HEK293 (cell line): ENCODE measurements around the gene THAP11.

Source experiments
- CTCF ChIP-seq: fragments of 450-650 bp; formaldehyde crosslinking; IDR thresholded peaks from 2 replicates; pipeline ENCODE4 v1.5.1; 2016; ENCODE audit warnings: missing biosample characterization, missing genetic modification characterization
- HIC1 ChIP-seq: fragments of 450-650 bp; formaldehyde crosslinking; IDR thresholded peaks from 2 replicates; pipeline ENCODE4 v1.5.1; 2016; ENCODE audit warnings: missing biosample characterization, missing genetic modification characterization
- HOXA7 ChIP-seq: sonication (generic); formaldehyde crosslinking; IDR thresholded peaks from 2 replicates; pipeline ENCODE4 v1.8.1; 2022; ENCODE audit warnings: missing genetic modification reagents, borderline replicate concordance
- KLF10 ChIP-seq: fragments of 450-650 bp; IDR thresholded peaks from 2 replicates; pipeline ENCODE4 v1.5.1; 2018; ENCODE audit warnings: missing biosample characterization, mild to moderate bottlenecking, missing genetic modification characterization
- OVOL3 ChIP-seq: fragments of 450-650 bp; formaldehyde crosslinking; IDR thresholded peaks from 2 replicates; pipeline ENCODE4 v1.5.1; 2016; ENCODE audit warnings: missing biosample characterization, missing genetic modification characterization
- PRDM1 ChIP-seq: fragments of 450-650 bp; formaldehyde crosslinking; IDR thresholded peaks from 2 replicates; pipeline ENCODE4; 2016; ENCODE audit warnings: missing biosample characterization, missing genetic modification characterization
- TCF7L2 ChIP-seq: IDR thresholded peaks from 2 replicates; pipeline ENCODE4 v1.6.1; 2011; ENCODE audit warnings: low read depth, mild to moderate bottlenecking, inconsistent platforms, low read length, moderate library complexity, borderline replicate concordance
- WT1 ChIP-seq: fragments of 450-650 bp; formaldehyde crosslinking; IDR thresholded peaks from 2 replicates; pipeline ENCODE4 v1.5.1; 2016; ENCODE audit warnings: missing biosample characterization, missing genetic modification characterization
- YY2 ChIP-seq: fragments of 450-650 bp; formaldehyde crosslinking; IDR thresholded peaks from 2 replicates; pipeline ENCODE4 v1.5.1; 2016; ENCODE audit warnings: missing biosample characterization, missing genetic modification characterization
- ZBTB48 ChIP-seq: fragments of 450-650 bp; formaldehyde crosslinking; IDR thresholded peaks from 2 replicates; pipeline ENCODE4 v1.5.1; 2016; ENCODE audit warnings: missing biosample characterization, missing genetic modification characterization
- ZBTB6 ChIP-seq: fragments of 450-650 bp; formaldehyde crosslinking; IDR thresholded peaks from 2 replicates; pipeline ENCODE4 v1.5.1; 2017; ENCODE audit warnings: missing biosample characterization, missing genetic modification characterization
- ZNF133 ChIP-seq: fragments of 450-650 bp; formaldehyde crosslinking; IDR thresholded peaks from 2 replicates; pipeline ENCODE4 v1.5.1; 2016; ENCODE audit warnings: missing biosample characterization, missing genetic modification characterization
- ZNF18 ChIP-seq: fragments of 450-650 bp; formaldehyde crosslinking; IDR thresholded peaks from 2 replicates; pipeline ENCODE4 v1.5.1; 2016; ENCODE audit warnings: missing biosample characterization, missing genetic modification characterization
- ZNF184 ChIP-seq: fragments of 450-650 bp; IDR thresholded peaks from 2 replicates; pipeline ENCODE4 v1.5.1; 2018; ENCODE audit warnings: missing biosample characterization, mild to moderate bottlenecking, missing genetic modification characterization
- ZNF211 ChIP-seq: fragments of 450-650 bp; formaldehyde crosslinking; IDR thresholded peaks from 2 replicates; pipeline ENCODE4 v1.5.1; 2016; ENCODE audit warnings: low read depth, missing biosample characterization, missing genetic modification characterization
- ZNF23 ChIP-seq: fragments of 450-650 bp; formaldehyde crosslinking; IDR thresholded peaks from 2 replicates; pipeline ENCODE4 v1.5.1; 2016; ENCODE audit warnings: missing biosample characterization, missing genetic modification characterization, borderline replicate concordance
- ZNF266 ChIP-seq: fragments of 450-650 bp; formaldehyde crosslinking; IDR thresholded peaks from 2 replicates; pipeline ENCODE4 v1.5.1; 2016; ENCODE audit warnings: missing biosample characterization, missing genetic modification characterization, low read depth
- ZNF37A ChIP-seq: fragments of 450-650 bp; IDR thresholded peaks from 2 replicates; pipeline ENCODE4 v1.5.1; 2018; ENCODE audit warnings: missing biosample characterization, missing genetic modification characterization
- ZNF433 ChIP-seq: fragments of 450-650 bp; formaldehyde crosslinking; IDR thresholded peaks from 2 replicates; pipeline ENCODE4 v1.5.1; 2016; ENCODE audit warnings: missing biosample characterization, missing genetic modification characterization, low read depth
- ZNF514 ChIP-seq: fragments of 450-650 bp; formaldehyde crosslinking; IDR thresholded peaks from 2 replicates; pipeline ENCODE4 v1.5.1; 2016; ENCODE audit warnings: missing biosample characterization, missing genetic modification characterization
- ZNF518A ChIP-seq: fragments of 450-650 bp; formaldehyde crosslinking; conservative IDR thresholded peaks from 2 replicates; pipeline ENCODE4 v1.5.1; 2016; ENCODE audit warnings: low read depth, missing biosample characterization, missing genetic modification characterization
- ZNF530 ChIP-seq: fragments of 450-650 bp; formaldehyde crosslinking; IDR thresholded peaks from 2 replicates; pipeline ENCODE4 v1.5.1; 2016; ENCODE audit warnings: low read depth, missing biosample characterization, missing genetic modification characterization
- ZNF555 ChIP-seq: fragments of 450-650 bp; formaldehyde crosslinking; conservative IDR thresholded peaks from 2 replicates; pipeline ENCODE4 v1.5.1; 2017; ENCODE audit warnings: missing biosample characterization, mild to moderate bottlenecking, missing genetic modification characterization, inconsistent platforms
- ZNF558 ChIP-seq: fragments of 450-650 bp; formaldehyde crosslinking; IDR thresholded peaks from 2 replicates; pipeline ENCODE4 v1.5.1; 2016; ENCODE audit warnings: missing biosample characterization, missing genetic modification characterization
- ZNF561 ChIP-seq: fragments of 450-650 bp; IDR thresholded peaks from 2 replicates; pipeline ENCODE4 v1.5.1; 2018; ENCODE audit warnings: missing biosample characterization, missing genetic modification characterization, borderline replicate concordance
- ZNF624 ChIP-seq: fragments of 450-650 bp; formaldehyde crosslinking; IDR thresholded peaks from 2 replicates; pipeline ENCODE4 v1.5.1; 2017; ENCODE audit warnings: missing biosample characterization, missing genetic modification characterization
- ZNF626 ChIP-seq: fragments of 450-650 bp; sonication (Bioruptor Pico); formaldehyde crosslinking; IDR thresholded peaks from 2 replicates; pipeline ENCODE4 v1.5.1; 2018; ENCODE audit warnings: missing biosample characterization, missing genetic modification characterization, inconsistent platforms
- ZNF830 ChIP-seq: fragments of 450-650 bp; IDR thresholded peaks from 2 replicates; pipeline ENCODE4 v1.5.0; 2018; ENCODE audit warnings: missing biosample characterization, missing genetic modification characterization, low read depth, mild to moderate bottlenecking, moderate library complexity

THAP11 gene

GRCh38 chr16:67833415-67834241 is 8.5 kb upstream of the THAP11 start (continued):
- TF ChIP-seq KLF10: no peak
- TF ChIP-seq ZNF530: no peak
- no peak for TF ChIP-seq ZNF266 (tag by site-specific recombination)
- TF ChIP-seq ZNF555 (tag by site-specific recombination): no peak
- no peak for TF ChIP-seq ZBTB6 (tag by site-specific recombination)
- peak; percentile 91 for TF ChIP-seq YY2 (tag by site-specific recombination)
- no peak for TF ChIP-seq ZNF18
- no peak for TF ChIP-seq PRDM1 (tag by site-specific recombination)
- TF ChIP-seq HOXA7 (CRISPR knock-in tag): no peak
- TF ChIP-seq ZNF433: no peak
- TF ChIP-seq WT1 (tag by site-specific recombination): no peak
- TF ChIP-seq TCF7L2: no peak
- peak; percentile 27; the same call in 1 of the 2 replicates for TF ChIP-seq ZNF561 (tag by site-specific recombination)
- TF ChIP-seq ZNF23 (tag by site-specific recombination): no peak
- no peak for TF ChIP-seq ZNF624 (tag by site-specific recombination)
- TF ChIP-seq ZNF558 (tag by site-specific recombination): no peak
- TF ChIP-seq ZNF211 (tag by site-specific recombination): no peak
- no peak for TF ChIP-seq ZNF514 (tag by site-specific recombination)
- no peak for TF ChIP-seq ZBTB48
- no peak for TF ChIP-seq ZNF184 (tag by site-specific recombination)
- TF ChIP-seq CTCF (tag by site-specific recombination): no peak; the same call in 1 of the 2 replicates
- TF ChIP-seq ZNF133: no peak
- no peak for TF ChIP-seq ZNF37A
- 0 out of 2 replicates have a peak, but pooled peaks have one; percentile 17 for TF ChIP-seq OVOL3
- TF ChIP-seq HIC1 (tag by site-specific recombination): no peak
- TF ChIP-seq ZNF626 (tag by site-specific recombination): no peak
- no peak for TF ChIP-seq ZNF830 (tag by site-specific recombination)
- TF ChIP-seq ZNF518A (tag by site-specific recombination): no peak
